Endothelial cell of umbilical vein (primary cell): ENCODE data around the gene DNASE1L1. TPM values are rescaled to one million over a fixed set of nuclear protein-coding genes. Genes with fewer than 3 reads are reported as not detected.

Experiments used
- BruUV-seq: library from RNA; stranded (reverse); fragments of 400-500 nt; replicated peaks from 2 replicates; lab custom pipeline; 2021; lab: Mats Ljungman, UMichigan
- CTCF ChIA-PET: fragments of 300-600, 350-600 bp; sonication (Branson Sonifier 250); formaldehyde crosslinking; loops from one replicate; lab custom pipeline; 2021; ENCODE audit warnings: antibody characterized with exemption, inconsistent platforms; lab: Charles Lee
- POLR2A ChIA-PET: fragments of 300-600, 350-600 bp; sonication (Branson Sonifier 250); formaldehyde crosslinking; loops from one replicate; lab custom pipeline; 2021; ENCODE audit warnings: antibody characterized with exemption, inconsistent platforms; lab: Charles Lee
- DNase-seq: peaks from one replicate; pipeline ENCODE4 v3.0.0-alpha.2; 2011; ENCODE audit warnings: low read depth, low spot score
- FAIRE-seq: peaks from 2 replicates; lab custom pipeline; 2011; peaks lifted over from hg19 to GRCh38; lab: Jason Lieb, UNC
- H2AFZ ChIP-seq: 2 replicates; pipeline ENCODE4 v1.6.0; 2012; ENCODE audit warnings: low read depth, low read length, control low read depth, inconsistent platforms
- H3K27ac ChIP-seq: 2 replicates; pipeline ENCODE4 v1.5.1; 2011; ENCODE audit warnings: low read depth, mild to moderate bottlenecking, control low read depth, low read length, moderate library complexity; ENCODE audit not compliant: insufficient read depth
- H3K27me3 ChIP-seq, 2 experiments: 2 replicates each; pipeline versions ENCODE4 v1.6.0 to v1.6.1; 2011; ENCODE audit warnings: low read length in 2 of 2, mixed read lengths in 1 of 2; ENCODE audit not compliant: control insufficient read depth in 2 of 2, insufficient read depth in 2 of 2
- H3K36me3 ChIP-seq, 2 experiments: 2 replicates in 1 of 2; 3 replicates in 1 of 2; pipeline ENCODE4 v1.5.1; 2011; ENCODE audit warnings: low read length in 2 of 2, mild to moderate bottlenecking in 1 of 2, moderate library complexity in 1 of 2; ENCODE audit not compliant: control insufficient read depth in 2 of 2, insufficient read depth in 2 of 2; ENCODE audit errors: extremely low read depth in 1 of 2
- H3K4me1 ChIP-seq: 3 replicates; pipeline ENCODE4 v1.5.1; 2011; ENCODE audit warnings: mild to moderate bottlenecking, low read length; ENCODE audit not compliant: control insufficient read depth, insufficient read depth; ENCODE audit errors: extremely low read depth
- H3K4me2 ChIP-seq: 2 replicates; pipeline ENCODE4 v1.6.1; 2011; ENCODE audit warnings: low read length, control low read depth, mixed read lengths; ENCODE audit not compliant: insufficient read depth
- H3K4me3 ChIP-seq, 3 experiments: fragments of 200-600 bp in 1 of 3; sonication (generic), shearing (Covaris generic) in 1 of 3; replicated peaks in 1 of 3; 2 replicates each; pipeline ENCODE4 v1.5.1; 2011 to 2016; ENCODE audit warnings: control low read depth in 3 of 3, low read length in 3 of 3, mild to moderate bottlenecking in 2 of 3, inconsistent platforms in 1 of 3, low read depth in 1 of 3, moderate library complexity in 1 of 3; ENCODE audit not compliant: insufficient read depth in 1 of 3
- H3K79me2 ChIP-seq: 2 replicates; pipeline ENCODE4 v1.6.0; 2012; ENCODE audit warnings: low read length, inconsistent platforms; ENCODE audit not compliant: control insufficient read depth, insufficient read depth
- H3K9ac ChIP-seq: replicated peaks from 2 replicates; pipeline ENCODE3; 2011; ENCODE audit warnings: low read length, control low read depth; ENCODE audit not compliant: insufficient read depth; ENCODE audit errors: extremely low read depth
- H3K9me1 ChIP-seq: replicated peaks from 3 replicates; pipeline ENCODE4 v1.6.0; 2011; ENCODE audit warnings: mild to moderate bottlenecking, low read length; ENCODE audit not compliant: control insufficient read depth, insufficient read depth; ENCODE audit errors: extremely low read depth
- H3K9me3 ChIP-seq: replicated peaks from 2 replicates; pipeline ENCODE4 v1.5.1; 2012; ENCODE audit warnings: low read length, inconsistent platforms; ENCODE audit not compliant: control insufficient read depth, insufficient read depth
- H4K20me1 ChIP-seq: replicated peaks from 2 replicates; pipeline ENCODE3; 2011; ENCODE audit warnings: mild to moderate bottlenecking, low read length; ENCODE audit not compliant: control insufficient read depth, insufficient read depth; ENCODE audit errors: extremely low read depth
- MYC ChIP-seq: IDR thresholded peaks from one replicate; pipeline ENCODE4 v1.6.1; 2011; ENCODE audit warnings: mild to moderate bottlenecking, low read depth, low read length
- POLR2A ChIP-seq: IDR thresholded peaks from 2 replicates; pipeline ENCODE4 v1.6.1; 2012; ENCODE audit warnings: low read depth, mild to moderate bottlenecking, control low read depth, low read length
- POLR2AphosphoS5 ChIP-seq: IDR thresholded peaks from 2 replicates; pipeline ENCODE4 v1.6.1; 2012; ENCODE audit warnings: low read depth, mild to moderate bottlenecking, control low read depth, low read length, moderate library complexity; ENCODE audit not compliant: insufficient read depth
- dilution Hi-C: fragments of 300-500 bp; cut with MboI; formaldehyde crosslinking; loops from one replicate; pipeline ENCODE4 v1.15.0; 2019; ENCODE audit warnings: low sequenced_read_pairs; ENCODE audit not compliant: extremely low pct_ligation_motif_present
- intact Hi-C: fragments of 100-400 bp; cut with micrococcal nuclease; formaldehyde crosslinking; loops from one replicate; pipeline ENCODE4 v1.10.0; 2022
- polyA plus RNA-seq, 4 experiments: library from polyadenylated mRNA; depleted of rRNA in 3 of 4; stranded (reverse) in 3 of 4; unstranded in 1 of 4; fragments of >200 nt; gene quantifications; 2 replicates each; pipeline versions ENCODE4 v1.2.1 to v1.2.3, GENCODE V29; 2011 to 2012; ENCODE audit warnings: missing spikeins in 1 of 4
- total RNA-seq: library from RNA; stranded (reverse); gene quantifications from 2 replicates; pipeline ENCODE4 v1.2.3, GENCODE V29; 2021
- TF ChIP-seq, protein P1 (sequence below): IDR thresholded peaks from 2 replicates; pipeline ENCODE4 v1.6.1; 2011; ENCODE audit not compliant: insufficient read depth, insufficient read length
- TF ChIP-seq, protein P2 (sequence below), 2 donors: IDR thresholded peaks; 1 replicate in 1 of 2; 2 replicates in 1 of 2; pipeline ENCODE4 v1.5.1; 2011; ENCODE audit warnings: low read length in 2 of 2, mild to moderate bottlenecking in 2 of 2, moderate library complexity in 2 of 2, control low read depth in 1 of 2, inconsistent platforms in 1 of 2, low read depth in 1 of 2; ENCODE audit not compliant: insufficient read depth in 1 of 2; ENCODE audit errors: extremely low read depth in 1 of 2

The DNASE1L1 gene
- total and polyA plus RNA-seq, 2 donors (not counting 3 experiments of a cell fraction or from before 2014, with no cell fraction given), result 61.5 to 84.9 TPM

DNA sequence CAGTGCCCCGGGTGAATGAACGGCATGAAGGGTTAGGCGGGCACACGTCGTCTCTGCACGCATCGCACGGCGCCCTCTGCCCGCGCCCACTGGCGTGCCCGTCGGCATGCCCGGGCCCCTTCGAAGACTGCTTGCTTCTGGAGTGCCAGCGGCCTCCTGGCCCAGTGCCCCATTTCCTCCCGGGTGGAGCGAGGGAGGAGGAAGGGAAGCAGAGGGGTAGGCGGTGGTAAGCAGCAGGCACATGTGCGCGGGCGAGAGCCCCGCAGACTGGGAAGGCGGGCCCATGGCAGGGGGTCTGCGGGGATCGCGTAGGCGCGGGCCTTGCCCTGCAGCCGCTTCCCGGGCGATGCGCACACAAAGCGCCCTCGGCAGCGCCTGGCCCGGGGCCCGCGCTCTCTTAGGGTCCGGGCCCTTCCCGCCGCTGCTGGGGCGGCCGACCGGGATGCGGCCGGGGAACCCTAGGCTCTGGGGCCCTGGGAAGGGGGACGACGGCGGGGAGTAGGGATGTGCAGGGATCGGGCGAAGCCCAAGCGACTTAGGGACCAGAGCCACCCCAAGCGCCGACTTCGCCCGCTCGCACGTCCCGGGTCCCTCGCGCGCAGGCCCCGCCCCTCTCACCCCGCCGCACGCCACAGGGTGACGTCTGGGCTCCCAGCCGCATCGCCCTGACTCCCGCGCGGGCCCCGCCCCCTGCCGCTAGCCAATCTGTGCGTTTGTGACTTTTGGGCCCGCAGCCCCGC lies 30.8 kb downstream of the DNASE1L1 start:
- no peaks in the 10 kb centered on the region for H4K20me1 ChIP-seq
- H3K4me3 ChIP-seq, result peak overlapping the region in 2 of 3 experiments; percentile 27 to 46
- H3K27ac ChIP-seq, result peak overlapping the region; percentile 58
- POLR2A ChIA-PET, result interaction anchor here (0.6 to 1.0 kb wide), 5 partner anchors 7 to 163 kb away, joined by 3 to 8 read pairs (median 4); no protein-coding TSS in a partner anchor
- peak overlapping the region; percentile 33 for H3K4me2 ChIP-seq
- FAIRE-seq (no peak), DNase-seq (peak; percentile 70)
- no peaks in the 10 kb centered on the region for H3K9me1 ChIP-seq
- dilution Hi-C loops (no loop called here), intact Hi-C loops (loop anchor here (1.0 kb wide), 2 partner anchors 9 to 407 kb away; partner anchors contain the start of gene HCFC1)
- peaks cover 17% of the 10 kb centered on the region for H3K79me2 ChIP-seq
- H3K9me3 ChIP-seq, result no peaks in the 10 kb centered on the region
- H3K36me3 ChIP-seq, result no peaks in the 10 kb centered on the region
- no peaks in the 10 kb centered on the region for H3K27me3 ChIP-seq
- BruUV-seq, result no TSS peak
- H3K4me1 ChIP-seq, result peaks cover 14% of the 10 kb centered on the region
- peak overlapping the region; percentile 38 for H2AFZ ChIP-seq
- CTCF ChIA-PET, result no interaction called here
- peak; percentile 37 for TF ChIP-seq POLR2A
- TF ChIP-seq POLR2AphosphoS5, result peak; percentile 75
- TF ChIP-seq MYC, result peak; percentile 5
- TF ChIP-seq, protein P1, sequence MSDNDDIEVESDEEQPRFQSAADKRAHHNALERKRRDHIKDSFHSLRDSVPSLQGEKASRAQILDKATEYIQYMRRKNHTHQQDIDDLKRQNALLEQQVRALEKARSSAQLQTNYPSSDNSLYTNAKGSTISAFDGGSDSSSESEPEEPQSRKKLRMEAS, result peak; percentile 44
- TF ChIP-seq, protein P2, sequence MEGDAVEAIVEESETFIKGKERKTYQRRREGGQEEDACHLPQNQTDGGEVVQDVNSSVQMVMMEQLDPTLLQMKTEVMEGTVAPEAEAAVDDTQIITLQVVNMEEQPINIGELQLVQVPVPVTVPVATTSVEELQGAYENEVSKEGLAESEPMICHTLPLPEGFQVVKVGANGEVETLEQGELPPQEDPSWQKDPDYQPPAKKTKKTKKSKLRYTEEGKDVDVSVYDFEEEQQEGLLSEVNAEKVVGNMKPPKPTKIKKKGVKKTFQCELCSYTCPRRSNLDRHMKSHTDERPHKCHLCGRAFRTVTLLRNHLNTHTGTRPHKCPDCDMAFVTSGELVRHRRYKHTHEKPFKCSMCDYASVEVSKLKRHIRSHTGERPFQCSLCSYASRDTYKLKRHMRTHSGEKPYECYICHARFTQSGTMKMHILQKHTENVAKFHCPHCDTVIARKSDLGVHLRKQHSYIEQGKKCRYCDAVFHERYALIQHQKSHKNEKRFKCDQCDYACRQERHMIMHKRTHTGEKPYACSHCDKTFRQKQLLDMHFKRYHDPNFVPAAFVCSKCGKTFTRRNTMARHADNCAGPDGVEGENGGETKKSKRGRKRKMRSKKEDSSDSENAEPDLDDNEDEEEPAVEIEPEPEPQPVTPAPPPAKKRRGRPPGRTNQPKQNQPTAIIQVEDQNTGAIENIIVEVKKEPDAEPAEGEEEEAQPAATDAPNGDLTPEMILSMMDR (IDR thresholded peaks at IDR 0.05; ENCODE audit: extremely low read depth in 1 of 2, insufficient read depth in 1 of 2, low read depth in 1 of 2, low read length in 2 of 2), result no peak
- H3K9ac ChIP-seq, result peak overlapping the region; percentile 52
